Fibroblast of skin of right quadriceps (primary cell): ENCODE results near the gene TRIOBP.
A peak's percentile ranks its signal among the peaks of the same experiment; 100 is the strongest.

Experiments
- DNase-seq: peaks from one replicate; pipeline ENCODE4 v3.0.0-alpha.2; 2013

Gene TRIOBP

DNA sequence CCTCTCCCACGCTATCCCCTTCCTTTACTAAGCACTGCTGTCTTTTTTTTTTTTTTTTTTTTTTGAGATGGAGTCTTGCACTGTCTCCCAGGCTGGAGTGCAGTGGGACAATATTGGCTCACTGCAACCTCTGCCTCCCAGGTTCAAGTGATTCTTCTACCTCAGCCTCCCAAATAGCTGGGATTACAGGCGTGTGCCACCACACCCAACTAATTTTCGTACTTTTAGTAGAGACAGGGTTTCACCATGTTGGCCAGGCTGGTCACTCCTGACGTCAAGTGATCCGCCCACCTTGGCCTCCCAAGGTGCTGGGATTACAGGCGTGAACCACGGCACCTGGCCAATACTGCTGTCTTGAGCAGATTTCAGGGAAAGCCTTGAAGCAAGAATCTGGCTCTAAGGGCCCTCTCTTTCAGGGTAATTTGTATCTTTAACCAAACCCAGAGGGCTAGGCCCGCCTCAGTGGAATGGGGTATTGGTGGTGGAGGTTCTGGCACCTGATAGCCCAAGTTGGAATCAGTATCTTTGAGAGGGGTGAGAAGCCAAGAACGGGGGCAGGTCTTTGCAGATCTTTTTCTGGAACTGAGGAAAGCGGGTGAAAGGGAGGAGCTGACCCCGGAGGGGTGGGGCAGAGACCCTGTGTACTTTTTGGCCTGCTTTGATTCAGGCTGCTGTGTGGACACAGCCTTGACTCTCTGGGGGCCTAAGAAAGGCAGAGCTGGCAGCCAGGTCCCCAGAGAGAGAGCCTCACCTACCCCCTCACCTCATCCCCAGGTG lies 37.0 kb downstream of the TRIOBP start:
- no peak for DNase-seq

DNA sequence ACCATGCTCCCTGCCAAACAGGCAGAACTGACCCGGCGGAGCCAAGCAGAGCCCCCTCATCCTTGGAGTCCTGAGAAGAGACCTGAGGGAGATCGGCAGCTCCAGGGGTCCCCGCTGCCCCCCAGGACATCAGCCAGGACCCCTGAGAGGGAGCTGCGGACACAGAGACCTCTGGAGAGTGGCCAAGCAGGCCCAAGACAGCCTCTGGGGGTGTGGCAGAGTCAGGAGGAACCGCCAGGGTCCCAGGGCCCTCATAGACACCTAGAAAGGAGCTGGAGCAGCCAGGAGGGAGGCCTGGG lies 37.5 kb downstream of the TRIOBP start:
- DNase-seq, result no peak

DNA sequence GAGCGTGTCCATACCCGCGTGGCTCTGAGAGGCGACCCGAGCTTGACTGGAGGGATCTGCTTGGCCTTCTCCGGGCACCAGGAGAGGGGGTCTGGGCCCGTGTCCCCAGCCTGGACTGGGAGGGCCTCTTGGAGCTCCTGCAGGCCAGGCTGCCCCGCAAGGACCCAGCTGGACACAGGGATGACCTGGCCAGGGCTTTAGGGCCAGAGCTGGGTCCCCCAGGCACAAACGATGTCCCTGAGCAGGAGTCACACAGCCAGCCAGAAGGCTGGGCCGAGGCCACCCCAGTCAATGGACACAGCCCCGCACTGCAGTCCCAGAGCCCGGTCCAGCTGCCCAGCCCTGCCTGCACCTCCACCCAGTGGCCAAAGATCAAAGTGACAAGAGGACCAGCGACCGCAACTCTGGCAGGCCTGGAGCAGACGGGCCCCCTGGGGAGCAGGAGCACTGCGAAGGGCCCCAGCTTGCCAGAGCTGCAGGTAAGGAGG lies 38.2 kb downstream of the TRIOBP start:
- DNase-seq, result no peak

DNA sequence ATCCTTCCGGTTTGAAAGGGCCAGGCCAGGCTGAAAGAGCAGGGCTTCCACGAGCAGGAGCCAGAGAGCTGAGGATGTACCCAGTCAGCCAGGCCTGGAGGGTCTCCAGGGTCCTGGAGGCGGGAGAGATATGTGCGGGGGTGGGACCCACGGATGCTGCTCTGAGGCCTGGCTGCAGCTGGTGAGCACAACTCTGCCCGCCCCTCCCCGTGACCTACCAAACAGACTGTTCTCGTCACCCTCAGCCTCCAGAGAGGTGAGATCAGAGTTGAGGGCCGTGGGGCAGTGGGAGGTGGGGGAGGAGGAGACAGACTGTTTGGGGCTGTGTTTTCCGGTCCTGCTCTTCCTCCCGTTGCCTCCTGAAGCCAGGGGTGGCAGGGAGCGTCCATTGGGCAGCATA lies 42.2 kb downstream of the TRIOBP start:
- peak; percentile 37 for DNase-seq

DNA sequence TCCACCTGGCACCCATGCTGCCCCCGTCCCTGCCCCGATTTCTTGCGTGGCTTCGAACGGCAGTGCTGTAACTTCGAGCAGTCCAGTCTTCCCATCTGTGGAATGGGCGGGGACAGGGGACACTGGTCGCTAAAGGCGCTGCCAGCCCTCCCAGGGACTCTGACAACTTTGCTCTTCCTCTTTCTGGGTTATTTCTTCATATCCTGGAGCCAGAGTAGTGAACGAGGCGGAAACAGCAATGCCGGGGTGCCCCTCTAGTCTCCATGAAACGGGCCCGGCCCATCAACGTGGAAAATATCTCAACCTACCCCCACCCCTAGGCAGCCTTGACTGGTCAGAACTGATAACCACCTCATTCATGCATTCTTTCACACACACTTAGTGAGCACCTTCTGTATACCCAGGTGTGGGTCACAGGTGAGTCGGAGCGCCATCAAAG lies 42.8 kb downstream of the TRIOBP start:
- DNase-seq, result no peak

DNA sequence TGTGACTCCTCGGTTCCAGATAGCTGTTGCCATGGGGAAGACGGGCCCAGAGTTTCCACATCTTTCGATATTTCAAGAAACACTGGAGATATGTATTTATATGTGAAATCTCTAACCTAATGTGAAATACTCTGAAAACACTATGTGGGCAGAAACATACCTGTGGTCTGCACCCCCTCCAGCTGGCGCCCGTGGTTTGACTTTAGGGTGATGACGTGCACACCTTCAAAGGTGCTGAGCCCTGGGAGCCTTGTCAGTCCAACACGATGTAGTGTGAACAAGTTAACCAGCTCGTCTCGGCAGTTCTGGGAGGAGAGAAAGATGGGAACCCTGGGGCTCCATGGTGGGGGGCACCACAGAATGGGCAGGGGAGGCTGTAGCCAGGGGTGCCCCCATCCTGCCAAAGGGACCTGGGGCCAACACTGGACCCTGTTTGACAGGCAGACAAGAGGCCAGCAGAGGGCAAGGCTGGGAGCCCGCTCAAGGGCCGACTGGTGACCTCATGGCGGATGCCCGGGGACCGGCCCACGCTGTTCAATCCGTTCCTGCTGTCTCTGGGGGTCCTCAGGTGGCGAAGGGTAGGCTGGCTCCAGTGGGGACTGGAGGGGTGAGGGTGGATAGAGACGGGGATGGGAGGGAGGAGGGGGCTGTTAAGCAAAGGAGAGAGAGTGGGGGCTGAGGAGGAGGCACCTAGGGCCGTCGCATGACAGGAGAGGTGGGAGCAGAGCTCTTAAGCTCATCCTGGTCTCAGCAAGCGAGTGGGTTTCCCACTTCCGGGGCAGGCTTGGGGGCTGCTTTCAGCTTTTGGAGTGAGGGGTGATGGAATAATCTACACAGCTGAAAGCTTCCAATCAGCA lies 43.8 kb downstream of the TRIOBP start:
- no peak for DNase-seq

DNA sequence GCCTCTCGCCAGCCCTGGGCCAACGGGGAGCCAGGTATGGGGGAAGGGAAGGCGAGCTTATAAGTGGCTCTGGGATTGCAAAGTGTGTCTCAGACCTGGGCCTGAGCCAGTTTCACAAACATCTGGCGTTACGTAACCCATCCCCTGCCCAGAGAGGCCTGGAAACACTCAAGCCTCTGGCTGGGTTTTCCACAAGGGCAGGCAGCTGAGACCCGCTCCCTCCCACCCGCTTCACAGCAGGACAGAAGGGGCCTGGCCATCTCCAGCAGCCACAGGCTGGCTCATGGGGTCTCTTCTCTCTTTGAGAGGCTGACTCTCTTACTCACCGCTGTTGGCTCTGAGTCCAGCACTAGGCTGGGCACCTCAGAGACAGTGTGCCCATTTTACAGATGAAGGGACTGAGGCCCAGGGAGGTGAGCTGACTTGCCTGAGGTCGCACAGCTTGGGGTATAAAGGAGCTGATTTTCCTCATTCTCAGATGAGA lies 44.5 kb downstream of the TRIOBP start:
- DNase-seq, result peak; percentile 97

DNA sequence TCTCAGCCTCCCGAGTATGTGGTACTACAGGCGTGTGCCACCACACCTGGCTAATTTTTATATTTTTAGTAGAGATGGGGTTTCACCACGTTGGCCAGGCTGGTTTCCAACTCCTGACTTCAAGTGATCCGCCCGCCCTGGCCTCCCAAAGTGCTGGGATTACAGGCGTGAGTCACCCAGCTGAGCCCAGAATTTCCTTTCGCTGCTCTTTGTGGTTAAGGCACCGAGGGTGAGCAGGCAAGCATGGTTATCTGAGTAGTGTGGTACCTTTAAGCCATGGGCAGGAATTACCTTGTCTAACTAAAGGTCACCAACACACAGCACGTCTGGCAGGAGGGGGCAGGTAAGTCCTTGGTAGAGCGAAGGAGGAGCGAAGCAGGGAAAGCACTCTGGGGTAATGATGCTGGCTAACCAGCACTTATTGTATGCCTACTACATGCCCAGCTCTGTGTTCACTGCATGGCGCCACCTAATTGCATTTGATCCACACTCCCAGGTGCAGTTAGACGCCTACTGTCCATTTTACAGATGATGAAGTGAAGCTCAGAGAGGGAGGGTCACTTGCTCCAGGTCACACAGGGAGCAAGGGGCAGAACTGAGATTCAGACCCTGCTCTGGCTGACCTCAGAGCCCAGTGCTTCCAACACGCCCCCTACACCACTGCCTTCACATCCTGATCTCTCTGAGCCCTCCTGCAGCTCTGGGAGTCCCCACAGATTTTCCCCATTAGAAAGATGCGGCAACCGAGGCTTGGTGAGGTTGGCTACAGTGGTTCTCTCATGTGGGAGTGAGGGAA lies 45.7 kb downstream of the TRIOBP start:
- DNase-seq, result peak; percentile 90

DNA sequence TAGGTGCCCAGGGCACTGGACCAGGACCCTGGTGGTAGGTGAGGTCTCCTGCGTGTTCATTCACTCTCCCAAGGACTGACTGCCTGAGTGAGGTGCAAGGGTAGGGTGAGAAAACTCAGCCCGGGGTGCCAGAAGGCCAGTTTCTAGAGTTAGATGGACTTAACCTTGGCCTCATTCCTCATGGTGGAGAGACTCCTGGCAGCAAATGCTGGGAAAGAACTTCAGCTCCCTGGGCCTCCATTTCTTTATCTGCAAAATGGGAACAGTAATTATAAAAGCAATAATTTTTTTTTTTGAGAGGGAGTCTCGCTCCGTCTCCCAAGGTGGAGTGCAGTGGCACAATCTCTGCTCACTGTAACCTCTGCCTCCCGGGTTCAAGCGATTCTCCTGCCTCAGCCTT lies 47.7 kb downstream of the TRIOBP start:
- DNase-seq, result no peak

DNA sequence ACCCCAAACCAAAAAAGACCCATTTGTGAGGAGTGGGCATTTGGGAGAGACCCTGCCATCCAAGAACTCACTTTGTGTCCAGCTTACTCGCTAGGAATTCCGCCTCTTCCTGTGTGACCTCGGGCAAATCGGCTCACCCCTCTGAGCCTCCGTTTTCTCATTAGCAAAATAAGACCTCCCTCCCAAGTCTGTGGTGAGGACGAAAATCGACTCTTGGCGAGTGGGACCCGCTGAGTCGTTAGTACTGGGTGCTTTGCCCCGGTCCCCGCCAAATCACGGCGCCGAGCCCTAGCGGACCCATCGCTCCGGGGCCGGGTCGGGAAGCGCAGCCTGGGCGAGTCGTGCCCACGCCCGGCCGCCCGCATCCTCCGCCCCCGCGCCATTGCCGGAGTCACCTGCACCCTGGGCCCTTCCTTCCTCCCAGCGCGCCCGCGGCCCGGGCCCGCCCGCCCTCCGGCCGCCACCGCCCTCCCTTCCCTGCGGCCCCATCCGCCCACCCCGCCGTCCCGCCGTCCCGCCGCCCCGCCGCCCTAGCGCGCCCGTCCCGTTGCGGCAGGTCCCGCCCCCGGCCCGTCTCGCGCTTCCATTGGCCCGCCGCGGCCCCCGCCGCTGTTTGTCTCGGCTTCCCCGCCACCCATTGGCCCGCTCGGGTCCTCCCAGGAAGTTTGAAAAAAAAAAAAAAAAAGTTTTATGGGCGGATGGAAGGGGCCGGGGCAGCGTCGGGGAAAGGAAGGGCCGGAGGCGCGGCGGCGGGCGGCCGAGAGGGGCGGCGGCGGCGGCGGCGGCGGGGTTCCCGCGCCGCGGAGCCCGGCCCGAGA lies 48.9 kb downstream of the TRIOBP start:
- peak; percentile 90 for DNase-seq

DNA sequence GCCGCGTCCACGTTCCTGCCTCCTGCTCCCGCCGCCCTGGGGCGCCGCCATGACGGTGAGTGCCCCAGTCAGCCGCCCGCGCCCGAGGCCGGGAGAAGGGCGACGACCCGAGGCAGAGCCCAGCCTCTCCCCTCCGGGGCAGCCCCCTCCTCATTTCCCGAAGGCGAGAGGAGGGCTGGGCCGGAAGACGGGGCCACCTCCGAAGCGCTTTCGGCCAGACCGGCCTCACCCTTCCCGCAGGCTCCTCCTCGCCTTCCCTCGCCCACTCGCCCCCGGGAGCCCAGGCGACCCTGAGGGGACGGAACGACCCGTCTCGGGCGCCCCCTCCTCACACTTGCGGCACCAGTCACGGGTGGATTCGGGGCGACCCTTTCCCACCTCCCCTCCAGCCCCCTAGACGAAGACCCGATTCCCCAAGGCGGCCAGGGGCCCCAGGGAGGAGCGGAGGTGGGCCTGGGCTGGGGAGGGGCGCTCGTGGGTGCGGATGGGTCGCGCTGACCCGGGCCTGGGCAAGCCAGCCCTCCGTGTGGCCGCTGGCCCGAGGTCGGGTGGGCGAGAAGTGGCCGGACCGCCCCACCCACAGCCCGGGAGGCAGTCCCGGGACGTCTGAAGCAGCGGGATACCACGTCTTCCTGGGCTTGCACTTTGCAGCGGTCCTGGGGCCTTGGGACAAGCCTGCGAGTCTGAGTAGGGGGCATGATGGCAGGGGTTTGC lies 49.7 kb downstream of the TRIOBP start:
- DNase-seq, result no peak

DNA sequence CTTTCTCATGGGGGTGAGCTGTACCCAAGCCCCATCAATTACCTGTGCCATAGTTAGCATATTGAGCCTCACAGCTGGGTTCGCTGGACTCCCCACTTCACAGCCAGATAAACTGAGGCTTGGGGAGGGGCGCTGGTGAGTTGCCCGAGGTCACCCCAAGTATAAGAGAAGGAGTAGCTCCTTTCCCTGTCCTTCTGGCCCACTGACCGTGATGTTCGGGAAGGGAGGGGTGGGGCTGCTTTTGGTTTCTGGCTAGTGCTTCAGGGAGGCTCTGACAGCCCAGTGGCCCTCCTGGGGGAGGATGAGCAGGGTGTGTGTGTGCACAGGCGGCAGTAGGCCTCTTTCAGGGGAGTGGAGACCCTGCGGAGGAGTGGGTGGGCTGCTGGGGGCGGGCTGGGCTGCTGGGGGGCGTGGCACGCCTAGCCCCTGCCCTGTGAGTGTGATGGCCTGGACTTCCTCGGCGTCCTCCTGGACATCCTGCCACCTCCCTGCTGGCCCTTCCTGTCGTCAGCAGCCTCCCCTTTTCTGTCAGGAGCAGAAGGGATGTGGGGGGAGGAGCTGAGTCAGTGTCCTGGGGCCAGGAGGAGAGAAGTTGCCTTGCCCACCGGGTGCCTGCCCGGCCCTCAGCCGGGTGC lies 50.3 kb downstream of the TRIOBP start:
- DNase-seq, result peak; percentile 24

DNA sequence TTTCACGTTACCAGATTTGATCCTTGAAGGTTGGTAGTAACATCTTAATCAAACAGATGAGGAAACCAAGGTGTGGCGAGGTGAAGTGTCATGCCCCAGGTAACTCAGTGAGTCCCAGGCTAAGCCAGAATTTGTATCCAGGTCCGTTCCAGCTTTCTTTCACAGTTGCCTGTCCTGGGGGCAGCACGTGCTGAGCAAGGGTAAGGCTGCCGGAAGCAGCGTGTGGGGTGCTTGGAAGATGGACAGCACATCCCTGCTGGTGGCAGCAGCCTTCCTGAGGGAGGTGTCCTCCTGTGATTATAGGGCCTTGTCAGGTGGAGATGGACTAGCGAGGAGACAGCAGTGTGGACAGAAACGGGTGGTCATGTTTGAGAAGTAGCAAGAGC lies 50.9 kb downstream of the TRIOBP start:
- no peak for DNase-seq

DNA sequence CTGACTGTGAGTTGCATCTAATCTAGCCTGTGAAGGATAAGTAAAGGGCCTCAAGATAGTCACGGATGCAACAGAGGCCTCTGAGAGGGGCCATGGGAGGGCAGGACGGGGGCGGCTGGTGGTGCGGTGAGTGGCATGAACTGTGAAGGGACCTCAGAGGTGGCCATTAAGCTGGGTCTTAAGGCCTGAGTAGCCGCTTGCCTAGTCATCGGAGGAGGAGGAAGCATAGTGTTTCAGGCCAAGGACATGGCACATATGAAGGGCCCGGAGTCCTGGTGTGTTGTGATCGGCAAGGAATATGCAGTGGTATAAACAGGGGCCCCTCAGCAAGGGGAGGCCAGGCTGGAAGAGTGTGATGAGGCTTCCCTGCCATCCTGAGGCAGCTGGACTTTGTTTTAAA lies 51.8 kb downstream of the TRIOBP start:
- DNase-seq, result no peak

DNA sequence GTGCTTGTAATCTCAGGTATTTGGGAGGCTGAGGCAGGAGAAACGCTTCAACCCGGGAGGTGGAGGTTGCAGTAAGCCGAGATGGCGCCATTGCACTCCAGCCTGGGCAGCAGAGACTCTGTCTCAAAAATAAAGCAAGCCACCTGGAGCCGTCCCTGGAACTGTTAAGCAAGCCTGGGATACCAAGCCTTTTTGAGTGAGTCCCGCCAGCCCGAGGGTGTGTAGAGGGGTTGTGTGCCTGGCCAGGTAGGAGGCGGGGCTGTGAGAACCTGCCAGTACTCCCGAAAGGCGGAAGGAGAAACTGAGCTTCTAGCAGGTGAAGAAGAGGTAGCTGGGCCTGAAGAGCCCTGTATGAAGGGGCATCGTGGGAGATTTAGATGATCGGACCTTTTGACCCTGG lies 52.4 kb downstream of the TRIOBP start:
- no peak for DNase-seq

DNA sequence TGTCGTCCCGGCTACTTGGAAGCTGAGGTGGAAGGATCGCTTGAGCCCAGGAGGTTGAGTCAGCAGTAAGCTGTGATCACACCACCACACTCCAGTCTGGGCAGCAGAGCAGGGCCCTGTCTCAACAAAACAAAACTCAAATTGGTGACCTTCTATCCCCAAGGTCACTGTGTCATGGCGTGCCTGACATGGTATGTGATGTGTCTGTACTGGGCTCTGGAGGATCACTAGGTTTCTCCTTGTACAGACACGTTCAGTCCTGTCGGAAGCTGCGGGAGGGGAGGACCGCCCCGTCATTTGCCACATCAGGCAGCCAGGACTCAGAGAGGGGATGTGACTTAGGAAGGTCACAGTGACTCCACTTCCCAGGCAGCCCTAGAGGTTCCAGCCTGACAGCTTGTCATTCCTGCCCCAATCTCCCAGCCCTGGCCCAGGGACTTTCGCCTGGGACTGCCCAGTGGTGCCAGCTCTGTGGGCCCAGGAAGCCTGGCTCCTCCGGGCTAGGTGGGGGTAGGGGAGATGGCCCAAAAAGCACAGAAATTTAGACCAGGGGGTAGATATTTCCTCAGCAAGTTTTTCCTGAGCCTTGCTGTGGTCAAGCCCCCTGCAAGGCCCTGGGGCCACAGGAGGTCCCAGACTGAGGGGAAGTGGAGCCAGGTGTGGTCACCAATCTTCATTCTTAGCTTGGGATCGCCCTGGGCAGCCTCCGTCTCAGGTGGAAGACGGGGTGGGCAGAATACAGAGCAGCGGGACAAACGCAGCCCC lies 53.2 kb downstream of the TRIOBP start:
- peak; percentile 44 for DNase-seq

DNA sequence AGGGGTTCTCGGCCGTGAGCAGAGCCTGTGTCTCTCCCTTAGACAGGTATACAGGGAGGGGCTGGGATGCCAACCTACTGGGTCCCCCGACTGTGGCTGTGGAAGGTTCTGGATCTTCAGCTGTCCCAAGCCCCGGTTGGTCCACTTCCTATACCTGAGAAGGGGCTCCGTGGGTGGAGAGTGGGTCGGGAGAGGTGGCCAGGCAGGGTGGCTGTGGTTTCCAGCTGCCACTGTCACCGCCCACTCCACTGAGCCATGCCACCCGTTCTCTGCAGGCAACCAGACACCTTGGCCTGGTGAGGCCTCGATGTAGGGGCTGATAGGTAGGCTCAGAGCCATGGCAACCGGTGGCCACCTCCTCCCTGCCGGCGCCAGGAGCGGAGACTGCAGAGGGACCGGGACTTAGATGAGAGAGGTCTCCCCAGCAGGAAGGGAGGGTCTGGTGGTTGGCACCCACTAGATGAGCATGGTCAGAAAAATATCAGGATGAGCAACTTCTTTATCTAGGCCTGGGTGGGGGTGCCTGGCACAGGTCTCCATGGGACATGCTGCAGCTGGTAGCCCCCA lies 53.8 kb downstream of the TRIOBP start:
- no peak for DNase-seq

DNA sequence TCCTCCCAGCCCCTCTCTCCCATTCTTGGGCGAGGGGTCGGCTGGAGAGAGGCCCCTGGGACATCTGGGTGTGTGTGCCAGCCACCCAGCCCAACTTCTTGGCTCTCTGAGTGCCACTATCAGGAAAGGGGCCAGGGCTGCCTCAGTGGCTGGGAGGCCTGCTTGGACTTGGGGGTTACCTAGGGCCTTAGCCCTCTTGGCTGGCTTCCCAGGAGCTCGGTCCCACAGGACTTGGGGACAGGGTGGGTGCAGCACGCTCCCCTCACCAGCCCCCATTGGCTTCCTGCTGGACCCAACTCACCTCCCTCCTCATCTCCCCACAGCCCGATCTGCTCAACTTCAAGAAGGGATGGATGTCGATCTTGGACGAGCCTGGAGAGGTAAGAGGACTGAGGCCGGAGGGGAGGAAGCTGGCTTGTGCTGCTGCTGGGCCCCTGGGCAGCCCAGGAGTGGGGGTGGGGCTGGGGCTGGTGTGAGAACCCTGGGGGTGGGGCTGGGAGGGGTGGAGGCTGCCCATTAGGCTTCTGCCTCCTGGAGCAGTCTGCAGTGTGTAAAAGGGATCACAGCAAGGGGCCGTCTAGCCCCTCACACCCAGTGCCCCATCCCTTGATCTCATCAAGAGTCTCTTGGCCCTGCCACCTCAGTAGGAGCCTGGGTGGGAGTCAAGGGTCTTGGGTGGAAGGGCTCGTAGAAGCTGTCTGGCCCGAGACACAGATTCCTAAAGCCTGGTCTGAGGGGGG lies 54.8 kb downstream of the TRIOBP start:
- DNase-seq, result no peak
